OCI-LY7 (cell line): Measurements from ENCODE around the gene PROM2.

ENCODE experiments used
- CTCF ChIP-seq: fragments of 200-600 bp; sonication (generic); conservative IDR thresholded peaks from 2 replicates; pipeline ENCODE4 v1.5.1; 2014; ENCODE audit warnings: mild to moderate bottlenecking, antibody characterized with exemption, low read length, moderate library complexity, mixed read lengths
- EZH2phosphoT487 ChIP-seq: fragments of 200-600 bp; sonication (generic); IDR thresholded peaks from 2 replicates; pipeline ENCODE4 v1.6.1; 2018; ENCODE audit warnings: low read depth, borderline replicate concordance, mild to moderate bottlenecking, mixed run types, antibody characterized with exemption, low read length, moderate library complexity, mixed read lengths

DNA sequence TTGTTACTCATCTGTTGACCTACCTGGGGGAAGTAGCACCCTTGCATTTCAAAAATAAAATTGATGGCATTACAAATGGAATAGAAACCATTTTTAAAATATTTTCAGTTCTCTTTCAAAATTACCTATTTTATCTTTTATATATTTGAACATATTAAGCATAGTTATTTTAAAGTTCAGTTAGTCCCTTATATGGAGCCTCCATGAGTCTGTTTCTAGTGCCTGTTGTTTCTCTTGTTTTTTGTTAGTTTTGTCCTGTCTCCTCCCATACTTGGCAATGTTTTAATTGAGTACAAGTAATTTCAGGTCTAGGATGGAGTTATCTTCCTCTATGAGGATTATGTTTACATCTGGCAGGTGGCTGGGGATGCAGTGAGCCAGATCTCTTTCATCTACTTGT, 17.0 kb downstream of the PROM2 start:
- TF ChIP-seq CTCF = no peak
- no peak for TF ChIP-seq EZH2phosphoT487
